Right renal pelvis (tissue), 4 donors: ENCODE measurements around the gene GP1BB. TPM values are rescaled to one million over a fixed set of nuclear protein-coding genes. Genes with fewer than 3 reads are reported as not detected.

Source experiments
- DNase-seq, 4 donors: peaks; one replicate each; pipeline ENCODE4 v3.0.0-alpha.2; 2013; ENCODE audit warnings: low read depth in 4 of 4, low spot score in 3 of 4, missing footprints in 1 of 4
- polyA plus RNA-seq, 4 donors: library from polyadenylated mRNA; unstranded; fragments of 120-200 nt; gene quantifications; one replicate each; pipeline ENCODE4 v1.2.1, GENCODE V29; 2013; ENCODE audit not compliant: insufficient read length in 4 of 4

The GP1BB gene
- polyA plus RNA-seq, 4 donors = 4.1 to 5.9 (median 4.7) TPM

GRCh38 chr22:19764299-19764593 lies 40.9 kb downstream of the GP1BB start:
- DNase-seq = no peak

DNA sequence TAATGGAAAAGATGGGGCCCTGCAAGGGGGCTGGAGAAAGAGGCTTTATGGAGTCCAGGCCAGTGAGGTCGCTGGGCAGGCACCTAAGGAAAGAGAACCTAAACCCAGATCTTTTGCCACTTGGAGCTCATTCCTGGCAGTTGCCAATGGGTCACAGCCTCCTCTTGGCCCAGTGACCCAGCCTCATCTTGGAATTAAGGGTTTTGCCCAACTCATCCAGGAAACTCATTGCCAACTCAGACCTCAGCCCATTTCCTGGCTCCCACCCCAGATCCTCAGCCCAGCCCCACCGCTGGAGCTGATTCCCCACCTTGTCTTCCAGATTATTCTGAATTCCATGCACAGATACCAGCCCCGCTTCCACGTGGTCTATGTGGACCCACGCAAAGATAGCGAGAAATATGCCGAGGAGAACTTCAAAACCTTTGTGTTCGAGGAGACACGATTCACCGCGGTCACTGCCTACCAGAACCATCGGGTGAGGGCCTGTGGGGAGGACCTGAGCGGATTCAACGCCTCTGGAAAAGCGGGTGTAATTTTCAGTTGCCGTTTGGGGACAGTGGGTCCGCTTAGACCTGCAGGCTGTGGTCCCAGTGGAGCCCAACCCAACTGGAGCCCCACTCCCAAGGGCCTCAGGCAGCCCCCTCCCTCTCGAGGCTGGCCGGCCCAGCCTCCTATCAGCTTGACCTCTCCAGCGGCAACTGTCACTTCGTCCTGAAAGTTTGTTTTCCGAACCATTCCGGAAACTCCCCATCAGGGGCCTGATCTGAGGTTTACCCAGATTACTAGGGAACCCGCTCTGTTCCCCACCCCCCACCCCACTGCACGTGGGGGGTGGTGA lies 41.5 kb downstream of the GP1BB start:
- no peak for DNase-seq

DNA sequence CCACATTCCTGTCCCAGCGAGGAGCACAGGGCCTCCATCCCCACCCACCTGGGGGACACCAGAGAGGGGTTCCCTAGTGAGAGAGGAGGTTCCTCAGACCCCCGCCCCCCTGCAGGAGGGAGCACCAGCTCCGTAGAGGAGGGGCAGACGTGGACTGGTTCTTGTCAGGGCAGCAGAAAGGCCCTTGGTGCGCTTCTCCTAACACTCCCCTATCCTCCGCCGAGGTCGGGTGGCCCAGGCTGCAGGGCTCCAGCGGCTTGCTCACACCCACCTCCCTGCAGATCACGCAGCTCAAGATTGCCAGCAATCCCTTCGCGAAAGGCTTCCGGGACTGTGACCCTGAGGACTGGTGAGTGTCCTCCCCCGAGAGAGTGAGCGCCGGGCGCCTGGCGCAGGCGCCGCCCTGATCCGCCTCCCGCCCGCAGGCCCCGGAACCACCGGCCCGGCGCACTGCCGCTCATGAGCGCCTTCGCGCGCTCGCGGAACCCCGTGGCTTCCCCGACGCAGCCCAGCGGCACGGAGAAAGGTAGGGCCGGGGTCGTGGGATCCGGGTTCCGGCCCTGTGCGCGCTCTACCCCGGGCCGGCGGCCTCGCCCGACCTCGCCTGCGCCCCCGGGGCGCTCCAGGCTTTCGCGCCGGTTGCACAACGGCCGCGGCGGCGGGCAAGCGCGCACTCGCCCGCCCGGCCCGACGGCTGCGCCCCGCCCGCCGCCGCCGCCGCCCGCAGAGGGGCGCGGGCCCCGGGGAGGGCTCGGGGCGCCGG lies 42.3 kb downstream of the GP1BB start:
- no peak for DNase-seq

DNA sequence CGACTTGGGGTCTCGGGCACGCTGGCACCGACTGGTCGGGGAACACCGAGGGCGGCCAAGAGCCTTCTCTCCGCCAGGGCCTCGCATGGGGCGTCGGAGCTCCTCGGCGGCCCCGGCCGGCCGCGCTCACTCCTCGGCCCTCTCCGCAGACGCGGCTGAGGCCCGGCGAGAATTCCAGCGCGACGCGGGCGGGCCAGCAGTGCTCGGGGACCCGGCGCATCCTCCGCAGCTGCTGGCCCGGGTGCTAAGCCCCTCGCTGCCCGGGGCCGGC lies 42.8 kb downstream of the GP1BB start:
- no peak for DNase-seq

DNA sequence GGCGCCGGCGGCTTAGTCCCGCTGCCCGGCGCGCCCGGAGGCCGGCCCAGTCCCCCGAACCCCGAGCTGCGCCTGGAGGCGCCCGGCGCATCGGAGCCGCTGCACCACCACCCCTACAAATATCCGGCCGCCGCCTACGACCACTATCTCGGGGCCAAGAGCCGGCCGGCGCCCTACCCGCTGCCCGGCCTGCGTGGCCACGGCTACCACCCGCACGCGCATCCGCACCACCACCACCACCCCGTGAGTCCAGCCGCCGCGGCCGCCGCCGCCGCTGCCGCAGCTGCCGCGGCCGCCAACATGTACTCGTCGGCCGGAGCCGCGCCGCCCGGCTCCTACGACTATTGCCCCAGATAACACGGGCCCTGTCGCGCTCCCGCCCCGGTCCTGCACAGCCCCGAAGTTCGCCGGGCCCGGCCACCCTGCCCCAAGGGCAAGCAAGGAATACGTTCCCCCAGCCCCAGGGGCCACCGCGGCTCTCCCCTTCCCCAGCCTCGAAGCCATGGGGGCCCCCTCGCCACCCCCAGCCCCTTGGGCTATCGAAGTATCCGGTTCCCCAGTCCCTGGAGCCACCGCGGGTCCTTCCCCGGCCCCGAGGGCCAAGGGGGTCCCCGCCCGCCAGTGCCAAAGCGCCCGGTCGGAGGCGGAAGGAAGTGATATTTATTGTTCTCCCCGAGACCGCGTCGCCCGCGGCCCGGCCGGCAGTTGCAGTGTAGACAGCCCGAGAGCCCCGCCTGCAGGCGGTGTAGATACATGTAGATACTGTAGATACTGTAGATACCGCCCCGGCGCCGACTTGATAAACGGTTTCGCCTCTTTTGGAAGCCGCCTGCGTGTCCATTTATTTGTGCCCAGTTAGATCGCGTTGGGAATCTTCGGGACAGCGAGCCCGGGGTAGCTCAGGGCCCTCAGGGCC lies 43.4 kb downstream of the GP1BB start:
- DNase-seq = no peak

GRCh38 chr22:19767427-19768341 lies 44.3 kb downstream of the GP1BB start:
- DNase-seq = no peak

GRCh38 chr22:19769393-19769715 lies 46.0 kb downstream of the GP1BB start:
- no peak for DNase-seq

DNA sequence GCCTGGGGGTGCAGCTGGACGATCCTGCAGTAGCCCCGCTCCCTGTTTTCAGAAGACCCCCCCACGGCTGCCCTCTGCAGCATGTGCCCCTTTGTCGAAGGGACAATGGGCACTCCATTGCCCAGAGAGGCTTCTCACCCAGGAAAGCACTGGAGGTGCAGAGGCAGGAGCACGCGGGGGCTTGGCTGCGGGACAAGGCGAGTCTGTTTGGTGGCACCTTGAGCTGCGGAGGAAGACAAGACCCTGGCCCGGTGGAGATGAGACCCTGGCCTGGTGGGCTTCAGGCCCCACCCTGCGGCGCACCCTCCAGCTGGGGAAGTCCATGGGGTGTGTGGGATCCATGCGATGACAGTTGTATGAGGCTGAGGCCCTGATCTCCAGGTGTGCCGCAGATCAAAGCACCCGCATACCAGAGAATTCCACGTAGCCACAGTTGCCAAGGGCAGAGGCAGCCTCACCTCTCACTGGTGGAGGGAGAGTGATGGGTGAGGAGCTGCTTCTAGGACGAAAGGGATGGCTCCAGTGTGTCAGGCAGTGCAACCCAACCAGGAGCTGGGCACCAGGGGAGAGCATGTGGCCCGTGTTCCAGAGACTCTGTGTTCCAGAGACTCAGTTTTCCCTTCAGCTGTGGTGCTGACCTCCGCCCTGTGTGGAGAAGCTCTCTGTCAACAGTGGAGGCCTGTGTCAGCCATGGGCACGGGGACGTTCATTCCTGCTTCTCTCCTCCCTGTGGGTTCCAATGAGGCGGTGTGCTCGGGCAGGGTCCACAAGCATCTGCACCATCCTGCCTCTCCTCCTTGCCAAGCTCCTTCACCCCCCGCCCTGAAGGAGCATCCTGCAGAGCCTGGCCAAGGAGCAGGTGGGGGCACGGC lies 47.2 kb downstream of the GP1BB start:
- DNase-seq = no peak

GRCh38 chr22:19772422-19772672 lies 49.0 kb downstream of the GP1BB start:
- DNase-seq = no peak

DNA sequence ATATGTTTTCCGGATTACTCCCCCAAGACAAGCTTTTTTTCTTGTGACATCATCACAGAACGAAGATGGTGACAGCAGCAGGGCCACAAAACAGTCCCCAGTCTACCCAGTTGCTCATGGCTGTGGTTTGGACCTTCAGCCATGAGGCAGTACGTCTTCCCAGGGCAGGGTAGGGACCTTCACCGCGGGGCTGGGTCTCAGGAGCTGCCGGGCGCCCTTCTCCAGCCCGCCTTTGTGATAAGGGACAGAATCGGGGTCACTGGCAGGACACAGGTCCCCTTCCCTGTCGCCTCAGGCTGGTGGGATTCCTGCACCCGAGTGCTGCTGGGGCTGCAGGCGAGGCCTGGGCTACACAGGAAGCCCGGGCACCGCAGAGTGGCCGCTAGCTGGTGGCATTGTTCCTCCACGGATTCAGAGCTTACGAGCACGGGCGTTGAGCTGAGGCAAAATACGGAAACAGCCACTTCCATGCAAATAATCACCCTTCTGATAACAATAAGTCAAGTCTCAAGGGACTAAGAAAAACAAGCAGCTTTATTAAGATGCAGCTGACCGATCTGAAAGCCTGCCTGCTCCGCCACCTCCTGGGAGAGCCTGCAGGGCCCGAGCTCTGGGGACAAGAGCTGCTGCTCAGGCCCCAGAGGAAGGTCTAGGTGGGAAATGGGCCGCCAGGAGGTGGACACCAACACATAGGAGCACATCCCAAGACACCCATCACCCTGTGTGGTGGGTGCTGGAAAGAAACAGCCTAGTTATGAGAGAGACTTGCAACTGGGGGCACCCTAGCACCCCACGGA lies 49.5 kb downstream of the GP1BB start:
- DNase-seq = no peak

- DNase-seq = no peak
These were observed 50.2 kb downstream of the GP1BB start for GRCh38 chr22:19773470-19774040.

Other genes starting within 250 kb of the GP1BB start
- gene UFD1, start 244.3 kb upstream of the GP1BB start, polyA plus RNA-seq = 10 to 100 TPM; 65.1 to 69.1 (median 67.0) TPM
- gene CDC45, start 243.6 kb upstream of the GP1BB start, polyA plus RNA-seq = 10 to 100 TPM; 14.7 to 21.1 (median 17.4) TPM
- 10 to 100 TPM; 24.1 to 51.9 (median 26.2) TPM for gene CLDN5, start 199.1 kb upstream of the GP1BB start, polyA plus RNA-seq
- gene SEPTIN5, start 9.0 kb upstream of the GP1BB start, polyA plus RNA-seq = 10 to 100 TPM; 33.6 to 37.5 (median 34.6) TPM
- under 1 TPM; 0.19 to 0.79 (median 0.30) TPM for gene TBX1, start 37.2 kb downstream of the GP1BB start, polyA plus RNA-seq
- 1 to 10 TPM; 3.2 to 7.9 (median 3.8) TPM for gene GNB1L, start 131.3 kb downstream of the GP1BB start, polyA plus RNA-seq
- 10 to 100 TPM; 19.4 to 23.8 (median 22.4) TPM for gene RTL10, start 131.3 kb downstream of the GP1BB start, polyA plus RNA-seq
- 100 to 1,000 TPM; 102 to 144 (median 105) TPM for gene COMT, start 218.2 kb downstream of the GP1BB start, polyA plus RNA-seq
- gene TXNRD2, start 218.3 kb downstream of the GP1BB start, polyA plus RNA-seq = 10 to 100 TPM; 23.3 to 28.0 (median 24.4) TPM